Stimulated activated CD4-positive, alpha-beta T cell treated with anti-CD3 and anti-CD28 coated beads, Interleukin-1b, Interleukin-23, amount 100 ng/mL, for 24 hours (primary cell): ENCODE data around the gene UBALD2.
"Not testable (repeated sequence)": the region's sequence is repeated elsewhere in the genome, so short reads cannot be mapped to it uniquely, and the experiment has no call there.

ENCODE experiments used
- DNase-seq, 4 experiments: peaks; one replicate each; pipeline ENCODE4 v3.0.0-alpha.2; 2020; ENCODE audit warnings: low read depth in 4 of 4, low spot score in 1 of 4

The UBALD2 gene

GRCh38 chr17:76244721-76245120 lies 20.4 kb upstream of the UBALD2 start:
- DNase-seq = not testable (repeated sequence)

- no peak for DNase-seq
These were observed 18.8 kb upstream of the UBALD2 start for GRCh38 chr17:76246080-76247066.

GRCh38 chr17:76247304-76247703 lies 17.8 kb upstream of the UBALD2 start:
- no peak for DNase-seq

GRCh38 chr17:76248013-76248782 lies 16.9 kb upstream of the UBALD2 start:
- no peak for DNase-seq

GRCh38 chr17:76250141-76250540 lies 15.0 kb upstream of the UBALD2 start:
- DNase-seq = no peak

- DNase-seq = no peak
These were observed 13.6 kb upstream of the UBALD2 start for GRCh38 chr17:76251478-76252039.

GRCh38 chr17:76252040-76252954 lies 12.9 kb upstream of the UBALD2 start:
- DNase-seq = no peak

GRCh38 chr17:76252967-76253766 lies 12.0 kb upstream of the UBALD2 start:
- not testable (repeated sequence) for DNase-seq

GRCh38 chr17:76253841-76254240 lies 11.3 kb upstream of the UBALD2 start:
- no peak for DNase-seq

GRCh38 chr17:76254275-76254674 lies 10.9 kb upstream of the UBALD2 start:
- DNase-seq = no peak

- DNase-seq = no peak
These were observed 9.2 kb upstream of the UBALD2 start for GRCh38 chr17:76255801-76256429.

- DNase-seq = not testable (repeated sequence)
These were observed 8.6 kb upstream of the UBALD2 start for GRCh38 chr17:76256430-76257050.

- no peak for DNase-seq
These were observed 4.9 kb upstream of the UBALD2 start for GRCh38 chr17:76260220-76260619.

- DNase-seq = no peak
These were observed 4.5 kb upstream of the UBALD2 start for GRCh38 chr17:76260669-76261068.

- no peak for DNase-seq
These were observed 3.5 kb upstream of the UBALD2 start for GRCh38 chr17:76261421-76262215.

GRCh38 chr17:76262732-76263344 lies 2.3 kb upstream of the UBALD2 start:
- no peak for DNase-seq

GRCh38 chr17:76263896-76264295 lies 1.3 kb upstream of the UBALD2 start:
- DNase-seq = no peak

- DNase-seq = no peak
These were observed 758 bp upstream of the UBALD2 start for GRCh38 chr17:76264425-76264754.
